Erythroblast (primary cell): ENCODE measurements around the gene LRP11.

Source experiments
- GATA1 ChIP-seq: IDR thresholded peaks from 2 replicates; pipeline ENCODE4 v1.6.1; 2011; ENCODE audit warnings: low read depth, mild to moderate bottlenecking, control low read depth, low read length, moderate library complexity
- POLR2A ChIP-seq: IDR thresholded peaks from 2 replicates; pipeline ENCODE4 v1.6.1; 2011; ENCODE audit warnings: mild to moderate bottlenecking, low read length

DNA sequence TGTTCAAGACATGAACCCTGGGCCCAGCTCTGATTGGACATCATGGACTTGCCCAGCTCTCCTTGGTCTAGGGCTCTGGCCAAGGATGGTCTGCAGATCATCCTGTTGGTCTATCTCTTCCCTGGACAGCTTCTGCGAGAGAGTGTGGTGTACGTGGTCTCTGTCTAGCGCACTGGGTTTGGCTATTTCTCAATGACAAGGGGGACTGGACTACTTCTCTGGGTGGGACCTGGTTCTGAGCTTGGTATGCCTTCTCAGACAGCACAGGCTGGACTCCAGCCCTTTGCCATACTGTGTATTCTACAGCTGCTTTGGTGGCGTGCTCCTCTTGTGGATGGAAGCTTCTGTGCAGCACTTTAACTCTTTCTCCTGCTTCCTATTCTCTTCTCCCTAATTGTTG lies 42.2 kb upstream of the LRP11 start:
- TF ChIP-seq POLR2A (no peak), GATA1 (no peak)
